ENCODE results near the gene GNG14. TPM values are rescaled to one million over a fixed set of nuclear protein-coding genes. Genes with fewer than 3 reads are reported as not detected.

Gene GNG14
- total and polyA plus RNA-seq, 2 donors (not counting 3 experiments of a cell fraction or from before 2014, with no cell fraction given), result not detected

DNA sequence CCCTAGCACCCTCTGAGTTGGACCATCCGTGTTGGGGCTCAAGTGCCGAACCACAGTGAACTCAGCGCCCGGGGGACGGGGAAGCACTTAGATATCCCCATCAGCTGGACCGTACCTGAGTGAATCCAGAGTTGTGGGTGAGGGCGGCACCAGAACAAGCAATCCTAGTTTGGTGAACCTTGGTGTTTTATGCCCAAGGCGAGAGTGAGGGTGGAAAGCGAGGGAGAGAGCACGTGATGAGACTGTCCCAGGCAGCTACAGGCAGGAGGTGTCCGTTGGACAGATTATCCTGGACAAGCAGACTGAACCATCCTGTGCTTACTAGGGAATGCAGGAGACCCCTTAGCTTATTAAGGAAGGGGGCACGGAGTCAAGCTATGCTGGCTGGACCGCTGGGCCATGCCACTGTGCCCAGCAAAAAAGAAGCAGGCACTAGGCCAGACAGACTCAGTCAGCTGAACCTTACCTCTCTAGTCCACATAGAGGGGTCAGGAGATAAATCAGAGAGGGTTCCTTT is 50.1 kb downstream of the GNG14 start:
- dilution Hi-C loops (cut with MboI; ENCODE audit: extremely low pct_ligation_motif_present, low sequenced_read_pairs), result no loop called here

More for the DNA sequence above, 50.1 kb downstream of the GNG14 start:
- intact Hi-C loops (cut with micrococcal nuclease), result loop anchor here (1.0 to 10.0 kb wide), 4 partner anchors 42 to 123 kb away; partner anchors contain the start of genes DHPS, FBXW9, RNASEH2A and ZNF490
- Histone ChIP-seq H3K27ac (ENCODE audit: insufficient read depth, low read depth, low read length) (peak overlapping the region; percentile 87), H4K20me1 (replicated peaks; ENCODE audit: control insufficient read depth, extremely low read depth, insufficient read depth, low read length) (no peaks in the 10 kb centered on the region), H3K36me3 (ENCODE audit: control insufficient read depth in 2 of 2, extremely low read depth in 1 of 2, insufficient read depth in 2 of 2, low read length in 2 of 2) (peaks cover 0 to 9% of the 10 kb centered on the region in 2 experiments), H3K27me3 (ENCODE audit: control insufficient read depth in 2 of 2, insufficient read depth in 2 of 2, low read length in 2 of 2) (no peaks in the 10 kb centered on the region), H3K9ac (replicated peaks; ENCODE audit: extremely low read depth, insufficient read depth, low read length) (peak overlapping the region; percentile 83), H3K4me1 (ENCODE audit: control insufficient read depth, extremely low read depth, insufficient read depth, low read length) (peaks cover 18% of the 10 kb centered on the region), H3K4me2 (ENCODE audit: insufficient read depth, low read length) (peak overlapping the region; percentile 79), H3K9me1 (replicated peaks; ENCODE audit: control insufficient read depth, extremely low read depth, insufficient read depth, low read length) (no peaks in the 10 kb centered on the region), H3K4me3 (replicated peaks in 1 of 3; ENCODE audit: insufficient read depth in 1 of 3, low read depth in 1 of 3, low read length in 3 of 3) (peak overlapping the region; percentile 64 to 99 (median 69)), H2AFZ (ENCODE audit: low read depth, low read length) (peak overlapping the region; percentile 74), H3K9me3 (replicated peaks; ENCODE audit: control insufficient read depth, insufficient read depth, low read length) (no peaks in the 10 kb centered on the region), H3K79me2 (ENCODE audit: control insufficient read depth, insufficient read depth, low read length) (peaks cover 31% of the 10 kb centered on the region)
- no peak for FAIRE-seq
- no peak for DNase-seq (ENCODE audit: low read depth, low spot score)
- POLR2A ChIA-PET, result interaction anchor here (0.6 kb wide), 1 partner anchor 11 kb away, joined by 4 read pairs; no protein-coding TSS in a partner anchor
- BruUV-seq (replicated peaks), result no TSS peak
- TF ChIP-seq, protein P1, sequence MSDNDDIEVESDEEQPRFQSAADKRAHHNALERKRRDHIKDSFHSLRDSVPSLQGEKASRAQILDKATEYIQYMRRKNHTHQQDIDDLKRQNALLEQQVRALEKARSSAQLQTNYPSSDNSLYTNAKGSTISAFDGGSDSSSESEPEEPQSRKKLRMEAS (IDR thresholded peaks at IDR 0.05; ENCODE audit: insufficient read depth, insufficient read length), result no peak
- TF ChIP-seq POLR2AphosphoS5 (IDR thresholded peaks at IDR 0.05; ENCODE audit: insufficient read depth, low read depth, low read length) (no peak), JUN (IDR thresholded peaks at IDR 0.05; ENCODE audit: borderline replicate concordance, insufficient read depth, insufficient read length, low read depth) (no peak), FOS (IDR thresholded peaks at IDR 0.05; ENCODE audit: borderline replicate concordance, insufficient read depth, low read length) (no peak), POLR2A (IDR thresholded peaks at IDR 0.05; ENCODE audit: low read depth, low read length) (no peak), EZH2 (IDR thresholded peaks at IDR 0.05; ENCODE audit: borderline replicate concordance, low read depth, low read length, severe bottlenecking) (no peak), GATA2 (IDR thresholded peaks at IDR 0.05; ENCODE audit: insufficient read depth, insufficient read length, low read depth, low read length) (no peak), MYC (IDR thresholded peaks at IDR 0.05; ENCODE audit: low read depth, low read length) (no peak)
- TF ChIP-seq, protein P2, sequence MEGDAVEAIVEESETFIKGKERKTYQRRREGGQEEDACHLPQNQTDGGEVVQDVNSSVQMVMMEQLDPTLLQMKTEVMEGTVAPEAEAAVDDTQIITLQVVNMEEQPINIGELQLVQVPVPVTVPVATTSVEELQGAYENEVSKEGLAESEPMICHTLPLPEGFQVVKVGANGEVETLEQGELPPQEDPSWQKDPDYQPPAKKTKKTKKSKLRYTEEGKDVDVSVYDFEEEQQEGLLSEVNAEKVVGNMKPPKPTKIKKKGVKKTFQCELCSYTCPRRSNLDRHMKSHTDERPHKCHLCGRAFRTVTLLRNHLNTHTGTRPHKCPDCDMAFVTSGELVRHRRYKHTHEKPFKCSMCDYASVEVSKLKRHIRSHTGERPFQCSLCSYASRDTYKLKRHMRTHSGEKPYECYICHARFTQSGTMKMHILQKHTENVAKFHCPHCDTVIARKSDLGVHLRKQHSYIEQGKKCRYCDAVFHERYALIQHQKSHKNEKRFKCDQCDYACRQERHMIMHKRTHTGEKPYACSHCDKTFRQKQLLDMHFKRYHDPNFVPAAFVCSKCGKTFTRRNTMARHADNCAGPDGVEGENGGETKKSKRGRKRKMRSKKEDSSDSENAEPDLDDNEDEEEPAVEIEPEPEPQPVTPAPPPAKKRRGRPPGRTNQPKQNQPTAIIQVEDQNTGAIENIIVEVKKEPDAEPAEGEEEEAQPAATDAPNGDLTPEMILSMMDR (IDR thresholded peaks at IDR 0.05; ENCODE audit: extremely low read depth in 1 of 2, insufficient read depth in 1 of 2, low read depth in 1 of 2, low read length in 2 of 2), result no peak
- CTCF ChIA-PET, result interaction anchor here (0.8 to 2.4 kb wide), 4 partner anchors 20 to 86 kb away, joined by 3 to 11 read pairs (median 8); no protein-coding TSS in a partner anchor

Small RNA genes within 50 kb of the gene (small RNA-seq; reads per million reads assigned to genes)
- 33.9 reads per million, percentile 88 among the genes with 10 or more reads in this experiment for gene SNORD41 (ENCODE audit: insufficient read depth, insufficient read length, low read depth, low replicate concordance)

Other genes starting within 250 kb of the GNG14 start
- gene ZNF443, start 247.0 kb upstream of the GNG14 start, total RNA-seq, result 3.2 and 3.4 TPM in 2 replicates
- 0.48 and 0.65 TPM in 2 replicates for gene ZNF443, start 247.0 kb upstream of the GNG14 start, polyA plus RNA-seq
- gene ZNF709, start 203.2 kb upstream of the GNG14 start, total RNA-seq, result 1.4 and 1.8 TPM in 2 replicates
- gene ZNF709, start 203.2 kb upstream of the GNG14 start, polyA plus RNA-seq, result 0.65 and 1.0 TPM in 2 replicates
- gene ZNF564, start 136.5 kb upstream of the GNG14 start, total RNA-seq, result 6.5 and 7.1 TPM in 2 replicates
- 1.0 and 1.5 TPM in 2 replicates for gene ZNF564, start 136.5 kb upstream of the GNG14 start, polyA plus RNA-seq
- 5.7 and 6.3 TPM in 2 replicates for gene ZNF490, start 77.2 kb upstream of the GNG14 start, total RNA-seq
- 0.89 and 1.4 TPM in 2 replicates for gene ZNF490, start 77.2 kb upstream of the GNG14 start, polyA plus RNA-seq
- gene ZNF791, start 77.1 kb upstream of the GNG14 start, total RNA-seq, result 19.9 and 21.8 TPM in 2 replicates
- 6.4 and 8.3 TPM in 2 replicates for gene ZNF791, start 77.1 kb upstream of the GNG14 start, polyA plus RNA-seq
- gene MAN2B1, start 21.3 kb upstream of the GNG14 start, total RNA-seq, result 73.0 and 76.8 TPM in 2 replicates
- gene MAN2B1, start 21.3 kb upstream of the GNG14 start, polyA plus RNA-seq, result 64.4 and 70.3 TPM in 2 replicates
- gene WDR83, start 21.2 kb upstream of the GNG14 start, total RNA-seq, result 10.9 and 11.8 TPM in 2 replicates
- 10.5 and 11.0 TPM in 2 replicates for gene WDR83, start 21.2 kb upstream of the GNG14 start, polyA plus RNA-seq
- gene DHPS, start 6.1 kb upstream of the GNG14 start, total RNA-seq, result 68.4 and 77.4 TPM in 2 replicates
- gene DHPS, start 6.1 kb upstream of the GNG14 start, polyA plus RNA-seq, result 80.6 and 90.1 TPM in 2 replicates
- 11.6 and 12.4 TPM in 2 replicates for gene FBXW9, start 8.6 kb downstream of the GNG14 start, total RNA-seq
- gene FBXW9, start 8.6 kb downstream of the GNG14 start, polyA plus RNA-seq, result 19.3 and 26.4 TPM in 2 replicates
- gene TNPO2, start 35.9 kb downstream of the GNG14 start, total RNA-seq, result 84.6 and 94.5 TPM in 2 replicates
- gene TNPO2, start 35.9 kb downstream of the GNG14 start, polyA plus RNA-seq, result 98.8 and 104 TPM in 2 replicates
- 208 and 213 TPM in 2 replicates for gene TRIR, start 46.7 kb downstream of the GNG14 start, total RNA-seq
- gene TRIR, start 46.7 kb downstream of the GNG14 start, polyA plus RNA-seq, result 240 and 263 TPM in 2 replicates
- gene GET3, start 49.5 kb downstream of the GNG14 start, total RNA-seq, result 74.8 and 77.0 TPM in 2 replicates
- gene GET3, start 49.5 kb downstream of the GNG14 start, polyA plus RNA-seq, result 197 and 217 TPM in 2 replicates
- gene BEST2, start 63.8 kb downstream of the GNG14 start, total RNA-seq, result not detected in 2 replicates
- not detected in 2 replicates for gene BEST2, start 63.8 kb downstream of the GNG14 start, polyA plus RNA-seq
- 17.3 and 20.0 TPM in 2 replicates for gene HOOK2, start 87.6 kb downstream of the GNG14 start, total RNA-seq
- gene HOOK2, start 87.6 kb downstream of the GNG14 start, polyA plus RNA-seq, result 7.6 and 8.0 TPM in 2 replicates
- gene JUNB, start 103.5 kb downstream of the GNG14 start, total RNA-seq, result 22.8 and 31.6 TPM in 2 replicates
- gene JUNB, start 103.5 kb downstream of the GNG14 start, polyA plus RNA-seq, result 72.9 and 74.4 TPM in 2 replicates
- 247 and 255 TPM in 2 replicates for gene PRDX2, start 113.8 kb downstream of the GNG14 start, total RNA-seq
- 490 and 492 TPM in 2 replicates for gene PRDX2, start 113.8 kb downstream of the GNG14 start, polyA plus RNA-seq
- gene THSD8, start 114.1 kb downstream of the GNG14 start, total RNA-seq, result 13.2 and 15.9 TPM in 2 replicates
- gene THSD8, start 114.1 kb downstream of the GNG14 start, polyA plus RNA-seq, result 2.6 TPM in 1 of 2 replicates, not detected in the other
- 25.6 and 28.5 TPM in 2 replicates for gene RNASEH2A, start 118.6 kb downstream of the GNG14 start, total RNA-seq
- 36.7 and 45.4 TPM in 2 replicates for gene RNASEH2A, start 118.6 kb downstream of the GNG14 start, polyA plus RNA-seq
- not detected in 2 replicates for gene RTBDN, start 146.6 kb downstream of the GNG14 start, total RNA-seq
- gene RTBDN, start 146.6 kb downstream of the GNG14 start, polyA plus RNA-seq, result not detected in 2 replicates
- 0.13 and 0.69 TPM in 2 replicates for gene MAST1, start 150.5 kb downstream of the GNG14 start, total RNA-seq
- gene MAST1, start 150.5 kb downstream of the GNG14 start, polyA plus RNA-seq, result 0.16 and 0.46 TPM in 2 replicates
- 31.3 and 34.8 TPM in 2 replicates for gene DNASE2, start 193.5 kb downstream of the GNG14 start, total RNA-seq
- 51.9 and 60.6 TPM in 2 replicates for gene DNASE2, start 193.5 kb downstream of the GNG14 start, polyA plus RNA-seq
- gene KLF1, start 199.2 kb downstream of the GNG14 start, total RNA-seq, result not detected in 2 replicates
- not detected in 2 replicates for gene KLF1, start 199.2 kb downstream of the GNG14 start, polyA plus RNA-seq
- 27.1 and 27.3 TPM in 2 replicates for gene GCDH, start 203.2 kb downstream of the GNG14 start, total RNA-seq
- gene GCDH, start 203.2 kb downstream of the GNG14 start, polyA plus RNA-seq, result 35.8 and 39.8 TPM in 2 replicates
- gene SYCE2, start 231.3 kb downstream of the GNG14 start, total RNA-seq, result 0.27 TPM in 1 of 2 replicates, not detected in the other
- gene SYCE2, start 231.3 kb downstream of the GNG14 start, polyA plus RNA-seq, result 0.16 and 0.25 TPM in 2 replicates
- 71.4 and 77.4 TPM in 2 replicates for gene FARSA, start 245.7 kb downstream of the GNG14 start, total RNA-seq
- 51.8 and 55.3 TPM in 2 replicates for gene FARSA, start 245.7 kb downstream of the GNG14 start, polyA plus RNA-seq

All from endothelial cell of umbilical vein (primary cell).